ENCODE results near the gene PTPN3. TPM values are rescaled to one million over a fixed set of nuclear protein-coding genes. Genes with fewer than 3 reads are reported as not detected.

Gene PTPN3
- total RNA-seq, 2 donors from 2014 or later: not detected

GRCh38 chr9:109428854-109429253 is 69.3 kb downstream of the PTPN3 start:
- peaks cover 2% of the 10 kb centered on the region for H3K36me3 Mint-ChIP-seq (ENCODE audit: low read depth)
- H3K4me1 Mint-ChIP-seq: no peaks in the 10 kb centered on the region
- DNase-seq (no peak), ATAC-seq (no peak)
- H3K4me3 Mint-ChIP-seq: no peak overlapping the region
- peaks cover 48% of the 10 kb centered on the region for H3K27me3 Mint-ChIP-seq
- H3K27ac Mint-ChIP-seq: no peak overlapping the region
- no peaks in the 10 kb centered on the region for H3K9me3 ChIP-seq (ENCODE audit: control insufficient read depth, low read length, poor library complexity, severe bottlenecking)

GRCh38 chr9:109427886-109428285 is 70.2 kb downstream of the PTPN3 start:
- no peak for ATAC-seq
- Mint-ChIP-seq H3K4me1 (no peaks in the 10 kb centered on the region), H3K27ac (no peak overlapping the region), H3K27me3 (peaks cover 47% of the 10 kb centered on the region), H3K4me3 (no peak overlapping the region), H3K36me3 (ENCODE audit: low read depth) (peaks cover 2% of the 10 kb centered on the region)
- H3K9me3 ChIP-seq (ENCODE audit: control insufficient read depth, low read length, poor library complexity, severe bottlenecking): no peaks in the 10 kb centered on the region
- no peak for DNase-seq

- no peaks in the 10 kb centered on the region for H3K9me3 ChIP-seq (ENCODE audit: control insufficient read depth, low read length, poor library complexity, severe bottlenecking)
- Mint-ChIP-seq H3K36me3 (ENCODE audit: low read depth) (no peaks in the 10 kb centered on the region), H3K27me3 (peaks cover 39% of the 10 kb centered on the region), H3K4me1 (no peaks in the 10 kb centered on the region), H3K27ac (no peak overlapping the region), H3K4me3 (no peak overlapping the region)
- ATAC-seq (no peak), DNase-seq (no peak)
Observed at GRCh38 chr9:109426626-109427402, 71.3 kb downstream of the PTPN3 start.

GRCh38 chr9:109424618-109425017 is 73.5 kb downstream of the PTPN3 start:
- H3K4me1 Mint-ChIP-seq: no peaks in the 10 kb centered on the region
- no peak overlapping the region for H3K27ac Mint-ChIP-seq
- H3K27me3 Mint-ChIP-seq: peaks cover 41% of the 10 kb centered on the region
- ATAC-seq (no peak), DNase-seq (no peak)
- no peaks in the 10 kb centered on the region for H3K9me3 ChIP-seq (ENCODE audit: control insufficient read depth, low read length, poor library complexity, severe bottlenecking)
- no peak overlapping the region for H3K4me3 Mint-ChIP-seq
- H3K36me3 Mint-ChIP-seq (ENCODE audit: low read depth): no peaks in the 10 kb centered on the region

- ATAC-seq (no peak), DNase-seq (no peak)
- H3K4me3 Mint-ChIP-seq: no peak overlapping the region
- H3K27me3 Mint-ChIP-seq: peaks cover 47% of the 10 kb centered on the region
- H3K27ac Mint-ChIP-seq: no peak overlapping the region
- H3K4me1 Mint-ChIP-seq: no peaks in the 10 kb centered on the region
- no peaks in the 10 kb centered on the region for H3K36me3 Mint-ChIP-seq (ENCODE audit: low read depth)
- H3K9me3 ChIP-seq (ENCODE audit: control insufficient read depth, low read length, poor library complexity, severe bottlenecking): no peaks in the 10 kb centered on the region
Observed at GRCh38 chr9:109423877-109424276, 74.2 kb downstream of the PTPN3 start.

- DNase-seq (no peak), ATAC-seq (no peak)
- Mint-ChIP-seq H3K36me3 (ENCODE audit: low read depth) (no peaks in the 10 kb centered on the region), H3K27ac (no peak overlapping the region), H3K4me3 (no peak overlapping the region), H3K4me1 (no peaks in the 10 kb centered on the region), H3K27me3 (peaks cover 38% of the 10 kb centered on the region)
- no peaks in the 10 kb centered on the region for H3K9me3 ChIP-seq (ENCODE audit: control insufficient read depth, low read length, poor library complexity, severe bottlenecking)
Observed at GRCh38 chr9:109422641-109423040, 75.5 kb downstream of the PTPN3 start.

GRCh38 chr9:109421026-109421970 is 76.8 kb downstream of the PTPN3 start:
- Mint-ChIP-seq H3K27ac (no peak overlapping the region), H3K4me1 (no peaks in the 10 kb centered on the region), H3K36me3 (ENCODE audit: low read depth) (no peaks in the 10 kb centered on the region), H3K4me3 (no peak overlapping the region), H3K27me3 (peaks cover 36% of the 10 kb centered on the region)
- H3K9me3 ChIP-seq (ENCODE audit: control insufficient read depth, low read length, poor library complexity, severe bottlenecking): no peaks in the 10 kb centered on the region
- ATAC-seq: no peak
- no peak for DNase-seq

GRCh38 chr9:109419531-109419930 is 78.6 kb downstream of the PTPN3 start:
- no peaks in the 10 kb centered on the region for H3K36me3 Mint-ChIP-seq (ENCODE audit: low read depth)
- peaks cover 52% of the 10 kb centered on the region for H3K27me3 Mint-ChIP-seq
- no peak overlapping the region for H3K4me3 Mint-ChIP-seq
- no peaks in the 10 kb centered on the region for H3K9me3 ChIP-seq (ENCODE audit: control insufficient read depth, low read length, poor library complexity, severe bottlenecking)
- peaks cover 3% of the 10 kb centered on the region for H3K4me1 Mint-ChIP-seq
- DNase-seq: no peak
- ATAC-seq: no peak
- H3K27ac Mint-ChIP-seq: no peak overlapping the region

GRCh38 chr9:109418827-109419226 is 79.3 kb downstream of the PTPN3 start:
- Mint-ChIP-seq H3K4me3 (no peak overlapping the region), H3K27ac (no peak overlapping the region), H3K27me3 (peaks cover 59% of the 10 kb centered on the region), H3K4me1 (peaks cover 3% of the 10 kb centered on the region), H3K36me3 (ENCODE audit: low read depth) (no peaks in the 10 kb centered on the region)
- DNase-seq (no peak), ATAC-seq (no peak)
- H3K9me3 ChIP-seq (ENCODE audit: control insufficient read depth, low read length, poor library complexity, severe bottlenecking): no peaks in the 10 kb centered on the region

- Mint-ChIP-seq H3K27me3 (peaks cover 66% of the 10 kb centered on the region), H3K4me1 (peaks cover 3% of the 10 kb centered on the region), H3K4me3 (no peak overlapping the region), H3K27ac (no peak overlapping the region), H3K36me3 (ENCODE audit: low read depth) (no peaks in the 10 kb centered on the region)
- ATAC-seq (no peak), DNase-seq (no peak)
- H3K9me3 ChIP-seq (ENCODE audit: control insufficient read depth, low read length, poor library complexity, severe bottlenecking): no peaks in the 10 kb centered on the region
Observed at GRCh38 chr9:109417585-109418544, 80.2 kb downstream of the PTPN3 start.

GRCh38 chr9:109417054-109417453 is 81.1 kb downstream of the PTPN3 start:
- H3K4me1 Mint-ChIP-seq: peaks cover 3% of the 10 kb centered on the region
- no peaks in the 10 kb centered on the region for H3K9me3 ChIP-seq (ENCODE audit: control insufficient read depth, low read length, poor library complexity, severe bottlenecking)
- DNase-seq (no peak), ATAC-seq (no peak)
- H3K36me3 Mint-ChIP-seq (ENCODE audit: low read depth): no peaks in the 10 kb centered on the region
- H3K27me3 Mint-ChIP-seq: peaks cover 67% of the 10 kb centered on the region
- no peak overlapping the region for H3K4me3 Mint-ChIP-seq
- no peak overlapping the region for H3K27ac Mint-ChIP-seq

GRCh38 chr9:109416135-109416706 is 81.9 kb downstream of the PTPN3 start:
- Mint-ChIP-seq H3K27me3 (peaks cover 63% of the 10 kb centered on the region), H3K4me3 (no peak overlapping the region)
- ATAC-seq: peak; percentile 72

More at GRCh38 chr9:109416135-109416706, 81.9 kb downstream of the PTPN3 start:
- peaks cover 3% of the 10 kb centered on the region for H3K4me1 Mint-ChIP-seq
- no peaks in the 10 kb centered on the region for H3K9me3 ChIP-seq (ENCODE audit: control insufficient read depth, low read length, poor library complexity, severe bottlenecking)
- no peak for DNase-seq
- no peaks in the 10 kb centered on the region for H3K36me3 Mint-ChIP-seq (ENCODE audit: low read depth)
- H3K27ac Mint-ChIP-seq: no peak overlapping the region

Data from T-helper 17 cell (primary cell).